Hepatocyte (in vitro differentiated cells): ENCODE results near the gene HESX1. TPM values are rescaled to one million over a fixed set of nuclear protein-coding genes. Genes with fewer than 3 reads are reported as not detected.

Source experiments
- DNase-seq: peaks from one replicate; pipeline ENCODE4 v3.0.0-alpha.2; 2016; ENCODE audit warnings: low spot score
- H2AFZ ChIP-seq: fragments of 200-600 bp; sonication (generic); 2 replicates; pipeline ENCODE4 v1.6.0; 2016; ENCODE audit warnings: antibody characterized with exemption, mild to moderate bottlenecking
- H3K27ac ChIP-seq: fragments of 200-600 bp; sonication (generic); 2 replicates; pipeline ENCODE4 v1.5.1; 2016; ENCODE audit warnings: mild to moderate bottlenecking
- H3K27me3 ChIP-seq: fragments of 200-600 bp; sonication (generic); 2 replicates; pipeline ENCODE4 v1.6.1; 2016
- H3K36me3 ChIP-seq: fragments of 200-600 bp; sonication (generic); replicated peaks from 2 replicates; pipeline ENCODE4 v1.5.1; 2016; ENCODE audit warnings: low read depth; ENCODE audit not compliant: insufficient read depth
- H3K4me1 ChIP-seq: fragments of 200-600 bp; sonication (generic); 2 replicates; pipeline ENCODE4 v1.5.1; 2016; ENCODE audit warnings: mild to moderate bottlenecking, moderate library complexity; ENCODE audit not compliant: insufficient read depth
- H3K4me2 ChIP-seq: fragments of 200-600 bp; sonication (generic); 2 replicates; pipeline ENCODE4 v1.6.0; 2016
- H3K4me3 ChIP-seq: fragments of 200-600 bp; sonication (generic); 2 replicates; pipeline ENCODE4 v1.5.1; 2016; ENCODE audit warnings: mild to moderate bottlenecking
- H3K79me2 ChIP-seq: fragments of 200-600 bp; sonication (generic); 2 replicates; pipeline ENCODE4 v1.6.0; 2017; ENCODE audit warnings: mild to moderate bottlenecking
- H3K9me2 ChIP-seq: fragments of 200-600 bp; sonication (generic); replicated peaks from 2 replicates; pipeline ENCODE4 v1.6.0; 2017; ENCODE audit warnings: mild to moderate bottlenecking; ENCODE audit not compliant: insufficient read depth
- H3K9me3 ChIP-seq: fragments of 200-600 bp; sonication (generic); 2 replicates; pipeline ENCODE4 v1.5.1; 2016; ENCODE audit warnings: low read depth, mild to moderate bottlenecking
- H4K20me1 ChIP-seq: fragments of 200-600 bp; sonication (generic); 2 replicates; pipeline ENCODE4 v1.6.0; 2016; ENCODE audit warnings: mild to moderate bottlenecking; ENCODE audit not compliant: insufficient read depth, poor library complexity, severe bottlenecking
- CTCF ChIP-seq: fragments of 200-600 bp; sonication (generic); IDR thresholded peaks from 2 replicates; pipeline ENCODE4 v1.5.1; 2016; ENCODE audit warnings: antibody characterized with exemption, mild to moderate bottlenecking; ENCODE audit not compliant: poor library complexity
- EZH2 ChIP-seq: fragments of 200-600 bp; sonication (generic); IDR thresholded peaks from 2 replicates; pipeline ENCODE4 v1.6.1; 2016; ENCODE audit warnings: antibody characterized with exemption, mild to moderate bottlenecking, borderline replicate concordance
- EZH2phosphoT487 ChIP-seq: fragments of 200-600 bp; sonication (generic); IDR thresholded peaks from one replicate; pipeline ENCODE4 v1.6.1; 2018; ENCODE audit warnings: antibody characterized with exemption, mild to moderate bottlenecking, low read depth, moderate library complexity; ENCODE audit not compliant: unreplicated experiment, severe bottlenecking
- WGBS: methylation state at CpG from one replicate; pipeline ENCODE4 v1.1.6; 2016; ENCODE audit warnings: low lambda C conversion rate; ENCODE audit errors: missing lambda C conversion rate; 5-methylcytosine and 5-hydroxymethylcytosine counted together
- polyA plus RNA-seq: library from polyadenylated mRNA; unstranded; fragments of >200 nt; fragmentation: Nextera tagmentation; extraction: Ambion mirVana; gene quantifications from 2 replicates; pipeline ENCODE4 v1.2.1, GENCODE V29; 2016
- total RNA-seq: library from RNA; depleted of rRNA; stranded (reverse); fragments of >200 nt; gene quantifications from 2 replicates; pipeline ENCODE4 v1.2.3, GENCODE V29; 2014

HESX1 gene
- total RNA-seq (1.3 and 1.7 TPM in 2 replicates), polyA plus RNA-seq (0.51 and 0.85 TPM in 2 replicates)

GRCh38 chr3:57199895-57200297 is at the start of gene HESX1:
TSS of gene HESX1 (minus strand) at chr3:57199978. CDS start at chr3:57199918, 60 bp downstream.
- Histone ChIP-seq H3K4me1 (no peaks in the 10 kb centered on the region), H4K20me1 (no peaks in the 10 kb centered on the region), H3K36me3 (no peaks in the 10 kb centered on the region), H3K79me2 (no peaks in the 10 kb centered on the region), H3K9me3 (no peaks in the 10 kb centered on the region), H3K27ac (no peak within 1 kb of the TSS), H3K4me3 (no peak within 1 kb of the TSS), H2AFZ (no peak within 1 kb of the TSS), H3K27me3 (no peaks in the 10 kb centered on the region), H3K9me2 (no peaks in the 10 kb centered on the region), H3K4me2 (no peak within 1 kb of the TSS)
- 31% methylated on average over 4 of the region's 4 CpGs for WGBS
- DNase-seq = no peak
- TF ChIP-seq CTCF = no peak
- no peak for TF ChIP-seq EZH2
- no peak for TF ChIP-seq EZH2phosphoT487

GRCh38 chr3:57244946-57245345 is 45.2 kb upstream of the HESX1 start:
- Histone ChIP-seq H3K36me3 (peaks cover 3% of the 10 kb centered on the region), H3K27ac (peak overlapping the region; percentile 0), H3K4me1 (no peaks in the 10 kb centered on the region), H3K4me3 (no peak overlapping the region), H3K79me2 (peaks cover 3% of the 10 kb centered on the region), H4K20me1 (no peaks in the 10 kb centered on the region), H3K9me2 (no peaks in the 10 kb centered on the region), H3K27me3 (no peaks in the 10 kb centered on the region), H3K9me3 (no peaks in the 10 kb centered on the region), H3K4me2 (no peak overlapping the region), H2AFZ (no peak overlapping the region)
- no peak for TF ChIP-seq CTCF
- no peak for TF ChIP-seq EZH2phosphoT487
- no peak for TF ChIP-seq EZH2
- DNase-seq = no peak
- 65% methylated on average over 2 of the region's 2 CpGs for WGBS

- no peak for DNase-seq
- Histone ChIP-seq H3K36me3 (peaks cover 4% of the 10 kb centered on the region), H3K4me2 (no peak overlapping the region), H3K27me3 (no peaks in the 10 kb centered on the region), H4K20me1 (peaks cover 10% of the 10 kb centered on the region), H3K27ac (no peak overlapping the region), H3K4me3 (no peak overlapping the region), H3K4me1 (no peaks in the 10 kb centered on the region), H3K9me2 (no peaks in the 10 kb centered on the region), H3K79me2 (peaks cover 71% of the 10 kb centered on the region), H2AFZ (no peak overlapping the region), H3K9me3 (no peaks in the 10 kb centered on the region)
- TF ChIP-seq EZH2phosphoT487 (no peak), EZH2 (no peak), CTCF (no peak)
- 94% methylated on average over 13 of the region's 13 CpGs for WGBS
These were observed 35.1 kb upstream of the HESX1 start for GRCh38 chr3:57234613-57235575.
